Smooth muscle cell (in vitro differentiated cells): Measurements from ENCODE around the gene VWA1. TPM values are rescaled to one million over a fixed set of nuclear protein-coding genes. Genes with fewer than 3 reads are reported as not detected.

Source experiments
- DNase-seq: peaks from one replicate; lab custom pipeline; 2025; ENCODE audit not compliant: unreplicated experiment; lab: John Stamatoyannopoulos, UW
- H2AFZ ChIP-seq: fragments of 200-600 bp; sonication (generic); 2 replicates; pipeline ENCODE4 v1.6.0; 2016; ENCODE audit warnings: antibody characterized with exemption, low read depth, mild to moderate bottlenecking
- H3F3A ChIP-seq: fragments of 200-600 bp; sonication (generic); 2 replicates; pipeline ENCODE4 v1.6.0; 2017; ENCODE audit warnings: antibody characterized with exemption, low read depth
- H3K27ac ChIP-seq: fragments of 200-600 bp; sonication (generic); 2 replicates; pipeline ENCODE4 v1.5.1; 2016; ENCODE audit warnings: low read depth, mild to moderate bottlenecking
- H3K27me3 ChIP-seq: fragments of 200-600 bp; sonication (generic); 2 replicates; pipeline ENCODE4 v1.6.1; 2016; ENCODE audit warnings: low read depth, mild to moderate bottlenecking
- H3K36me3 ChIP-seq: fragments of 200-600 bp; sonication (generic); 2 replicates; pipeline ENCODE4 v1.5.1; 2016; ENCODE audit warnings: low read depth
- H3K4me1 ChIP-seq: fragments of 200-600 bp; sonication (generic); 2 replicates; pipeline ENCODE4 v1.5.1; 2016; ENCODE audit warnings: low read depth
- H3K4me2 ChIP-seq: fragments of 200-600 bp; sonication (generic); 2 replicates; pipeline ENCODE4 v1.6.0; 2016; ENCODE audit warnings: mild to moderate bottlenecking
- H3K4me3 ChIP-seq: fragments of 200-600 bp; sonication (generic); 2 replicates; pipeline ENCODE4 v1.5.1; 2016; ENCODE audit warnings: mild to moderate bottlenecking
- H3K79me2 ChIP-seq: fragments of 200-600 bp; sonication (generic); 2 replicates; pipeline ENCODE4 v1.6.0; 2016; ENCODE audit warnings: low read depth, mild to moderate bottlenecking
- H3K9ac ChIP-seq: fragments of 200-600 bp; sonication (generic); 2 replicates; pipeline ENCODE4 v1.6.0; 2016; ENCODE audit warnings: low read depth
- H3K9me3 ChIP-seq: fragments of 200-600 bp; sonication (generic); replicated peaks from 2 replicates; pipeline ENCODE4 v1.5.1; 2016; ENCODE audit warnings: low read depth
- H4K20me1 ChIP-seq: fragments of 200-600 bp; sonication (generic); 2 replicates; pipeline ENCODE4 v1.6.0; 2016; ENCODE audit warnings: low read depth
- WGBS: methylation state at CpG from one replicate; pipeline ENCODE4 v1.1.7; 2016; ENCODE audit warnings: low lambda C conversion rate; 5-methylcytosine and 5-hydroxymethylcytosine counted together
- polyA plus RNA-seq: library from polyadenylated mRNA; unstranded; fragments of >200 nt; fragmentation: Nextera tagmentation; extraction: Ambion mirVana; gene quantifications from 2 replicates; pipeline ENCODE4 v1.2.1, GENCODE V29; 2016
- total RNA-seq: library from RNA; depleted of rRNA; stranded (reverse); fragments of >200 nt; gene quantifications from 2 replicates; pipeline ENCODE4 v1.2.3, GENCODE V29; 2014
- TF ChIP-seq, protein P1 (sequence below): fragments of 200-600 bp; sonication (generic); IDR thresholded peaks from 2 replicates; pipeline ENCODE4 v1.5.1; 2017; ENCODE audit warnings: borderline replicate concordance, mild to moderate bottlenecking, antibody characterized with exemption; ENCODE audit not compliant: insufficient read depth, poor library complexity, severe bottlenecking

VWA1 gene
- total and polyA plus RNA-seq, 2 experiments from 2014 or later: 29.5 to 79.2 TPM

DNA sequence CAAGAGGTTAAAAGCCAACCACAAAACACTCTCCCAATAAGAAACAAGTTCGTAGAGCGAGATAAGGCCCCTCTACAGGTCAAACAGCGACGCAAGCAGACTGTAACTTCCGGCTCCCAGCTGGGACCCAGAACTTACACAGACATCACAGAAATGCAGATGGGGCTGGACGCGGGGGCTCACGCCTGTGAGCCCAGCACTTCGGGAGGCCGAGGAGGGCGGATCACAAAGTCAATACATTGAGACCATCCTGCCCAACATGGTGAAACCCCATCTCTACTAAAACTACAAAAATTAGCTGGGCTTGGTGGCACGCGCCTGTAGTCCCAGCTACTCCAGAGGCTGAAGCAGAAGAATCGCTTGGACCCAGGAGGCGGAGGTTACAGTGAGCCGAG is 47.4 kb upstream of the VWA1 start:
- Histone ChIP-seq H4K20me1 (peaks cover 18% of the 10 kb centered on the region), H3K27me3 (no peaks in the 10 kb centered on the region), H3K4me1 (no peaks in the 10 kb centered on the region), H3K79me2 (peaks cover 16% of the 10 kb centered on the region), H3K36me3 (peaks cover 27% of the 10 kb centered on the region), H3K27ac (no peak overlapping the region), H3K4me3 (no peak overlapping the region), H2AFZ (no peak overlapping the region), H3K9me3 (no peaks in the 10 kb centered on the region), H3K9ac (no peak overlapping the region), H3F3A (no peaks in the 10 kb centered on the region), H3K4me2 (no peak overlapping the region)
- DNase-seq: no peak
- 98% methylated on average over 16 of the region's 16 CpGs for WGBS
- TF ChIP-seq, protein P1, sequence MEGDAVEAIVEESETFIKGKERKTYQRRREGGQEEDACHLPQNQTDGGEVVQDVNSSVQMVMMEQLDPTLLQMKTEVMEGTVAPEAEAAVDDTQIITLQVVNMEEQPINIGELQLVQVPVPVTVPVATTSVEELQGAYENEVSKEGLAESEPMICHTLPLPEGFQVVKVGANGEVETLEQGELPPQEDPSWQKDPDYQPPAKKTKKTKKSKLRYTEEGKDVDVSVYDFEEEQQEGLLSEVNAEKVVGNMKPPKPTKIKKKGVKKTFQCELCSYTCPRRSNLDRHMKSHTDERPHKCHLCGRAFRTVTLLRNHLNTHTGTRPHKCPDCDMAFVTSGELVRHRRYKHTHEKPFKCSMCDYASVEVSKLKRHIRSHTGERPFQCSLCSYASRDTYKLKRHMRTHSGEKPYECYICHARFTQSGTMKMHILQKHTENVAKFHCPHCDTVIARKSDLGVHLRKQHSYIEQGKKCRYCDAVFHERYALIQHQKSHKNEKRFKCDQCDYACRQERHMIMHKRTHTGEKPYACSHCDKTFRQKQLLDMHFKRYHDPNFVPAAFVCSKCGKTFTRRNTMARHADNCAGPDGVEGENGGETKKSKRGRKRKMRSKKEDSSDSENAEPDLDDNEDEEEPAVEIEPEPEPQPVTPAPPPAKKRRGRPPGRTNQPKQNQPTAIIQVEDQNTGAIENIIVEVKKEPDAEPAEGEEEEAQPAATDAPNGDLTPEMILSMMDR: no peak

DNA sequence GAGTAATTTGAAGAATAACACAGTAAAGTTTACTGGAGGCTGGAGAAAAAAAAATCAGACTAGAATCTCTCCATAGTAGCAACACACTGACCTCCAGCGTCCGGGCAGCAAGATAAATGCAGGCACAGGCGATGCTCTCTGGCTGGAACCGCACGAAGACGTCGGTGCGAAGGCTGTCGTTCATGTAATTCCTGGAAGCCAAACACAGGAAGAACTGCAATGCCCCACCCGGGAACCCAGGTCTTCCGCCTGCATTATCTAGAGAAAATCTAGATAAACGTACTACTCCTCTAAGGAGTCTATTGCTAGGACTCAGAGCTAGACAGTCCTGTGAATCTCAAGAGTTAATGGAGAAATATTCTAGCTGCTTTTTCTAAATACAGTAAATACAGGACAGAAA is 44.8 kb upstream of the VWA1 start:
- Histone ChIP-seq H3K4me2 (no peak overlapping the region), H3K36me3 (peaks cover 27% of the 10 kb centered on the region), H3K9ac (no peak overlapping the region), H3K27me3 (no peaks in the 10 kb centered on the region), H3K4me1 (no peaks in the 10 kb centered on the region), H2AFZ (no peak overlapping the region), H3K79me2 (peaks cover 37% of the 10 kb centered on the region), H4K20me1 (peaks cover 24% of the 10 kb centered on the region), H3K9me3 (no peaks in the 10 kb centered on the region), H3K4me3 (no peak overlapping the region), H3F3A (no peaks in the 10 kb centered on the region), H3K27ac (no peak overlapping the region)
- TF ChIP-seq, protein P1: no peak
- WGBS: 95% methylated on average over 12 of the region's 12 CpGs
- no peak for DNase-seq

DNA sequence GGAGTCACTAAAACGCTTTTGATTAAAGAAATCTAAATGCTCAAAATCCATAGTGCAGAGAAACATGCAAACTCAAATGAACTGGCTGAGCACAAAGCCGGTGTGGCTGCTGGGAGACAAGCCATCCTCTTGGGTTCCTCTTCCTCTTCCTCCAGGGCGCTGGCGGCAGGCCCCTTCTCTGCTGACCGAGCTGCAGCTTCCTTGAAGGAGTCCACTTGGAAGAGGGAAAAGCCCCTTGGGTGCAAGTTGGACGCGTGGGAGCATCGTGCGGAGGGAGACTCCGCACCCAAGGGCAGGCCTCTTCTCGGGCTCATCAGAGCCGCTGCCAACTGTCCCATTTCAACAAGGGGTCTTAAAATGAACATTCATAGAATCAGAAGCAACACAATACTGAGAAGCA is 44.3 kb upstream of the VWA1 start:
- Histone ChIP-seq H4K20me1 (peaks cover 26% of the 10 kb centered on the region), H3K4me1 (no peaks in the 10 kb centered on the region), H3K9ac (no peak overlapping the region), H3K27ac (no peak overlapping the region), H3K27me3 (no peaks in the 10 kb centered on the region), H2AFZ (no peak overlapping the region), H3K9me3 (no peaks in the 10 kb centered on the region), H3K36me3 (peaks cover 27% of the 10 kb centered on the region), H3F3A (no peaks in the 10 kb centered on the region), H3K4me2 (no peak overlapping the region), H3K4me3 (no peak overlapping the region), H3K79me2 (peaks cover 42% of the 10 kb centered on the region)
- 98% methylated on average over 12 of the region's 12 CpGs for WGBS
- TF ChIP-seq, protein P1: no peak
- no peak for DNase-seq

DNA sequence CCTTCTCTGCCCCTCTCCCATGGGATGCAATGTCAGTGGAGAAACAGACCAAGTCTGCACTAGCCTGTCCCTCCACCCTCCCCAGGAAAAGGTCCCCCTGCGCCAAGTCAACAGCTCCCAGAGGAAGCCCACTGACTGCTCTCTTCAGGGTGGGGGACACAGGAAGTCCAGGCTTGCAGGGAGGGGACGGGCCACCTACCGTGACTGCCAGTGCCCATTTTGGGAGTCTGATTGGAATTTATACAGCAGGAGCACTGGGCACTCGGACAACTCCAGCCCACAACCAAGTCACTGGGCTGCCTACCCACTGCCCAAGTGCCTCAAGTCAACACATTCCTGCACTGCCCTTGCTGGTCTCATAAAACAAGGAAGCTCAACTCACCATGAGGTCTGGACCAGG is 42.5 kb upstream of the VWA1 start:
- Histone ChIP-seq H3K79me2 (peaks cover 60% of the 10 kb centered on the region), H3K27ac (no peak overlapping the region), H3K4me2 (no peak overlapping the region), H3K4me1 (no peaks in the 10 kb centered on the region), H3F3A (no peaks in the 10 kb centered on the region), H3K9ac (no peak overlapping the region), H3K36me3 (peaks cover 27% of the 10 kb centered on the region), H3K4me3 (no peak overlapping the region), H3K9me3 (no peaks in the 10 kb centered on the region), H2AFZ (no peak overlapping the region), H4K20me1 (peaks cover 26% of the 10 kb centered on the region), H3K27me3 (no peaks in the 10 kb centered on the region)
- TF ChIP-seq, protein P1: no peak
- no peak for DNase-seq
- WGBS: 95% methylated on average over 4 of the region's 4 CpGs
